ENCODE results near the gene ZFHX3. TPM values are rescaled to one million over a fixed set of nuclear protein-coding genes. Genes with fewer than 3 reads are reported as not detected.

The ZFHX3 gene
- total and polyA plus RNA-seq, 9 of the 15 experiments (the other 6 are each of a cell fraction or from before 2014, with no cell fraction given): 0.01 to 0.23 (median 0.06) TPM; not detected in 4

DNA sequence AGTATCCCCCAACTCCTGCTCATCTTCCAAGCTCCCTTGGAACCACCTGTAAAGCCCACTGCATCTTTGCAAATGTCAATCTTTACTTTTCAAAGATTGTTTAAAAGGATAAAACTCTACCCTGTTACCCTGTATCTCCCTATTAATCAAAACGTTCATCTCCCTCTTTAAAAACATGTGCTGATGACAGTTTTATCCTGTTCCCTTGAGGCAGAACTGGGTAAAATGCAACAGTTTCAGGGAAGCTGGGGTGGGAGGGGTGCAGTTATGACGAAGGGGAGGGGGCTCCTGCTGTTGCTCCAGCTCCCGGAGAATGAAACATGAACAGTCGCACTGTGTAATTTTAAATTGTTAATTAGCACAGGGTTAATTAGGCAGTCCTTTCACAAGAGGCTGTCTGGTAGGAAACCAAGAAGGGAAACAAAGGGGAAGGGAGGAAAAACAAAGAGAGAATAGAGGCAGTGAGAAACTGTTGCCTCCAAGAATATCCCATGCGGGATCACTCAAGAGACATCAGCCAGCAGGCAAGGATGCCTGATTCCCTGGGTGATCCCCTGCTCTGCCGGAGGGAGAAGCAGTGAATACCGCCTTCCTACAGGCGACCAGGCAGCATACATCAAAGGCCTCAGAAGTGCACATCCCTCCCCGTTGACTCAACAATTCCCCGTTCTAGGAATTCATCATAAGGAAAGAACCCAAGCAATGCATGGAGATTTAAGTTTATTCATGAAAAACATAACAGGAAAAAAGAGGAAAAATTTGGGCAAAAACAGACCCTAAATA lies 84.2 kb downstream of the ZFHX3 start:
- no peak for FAIRE-seq
- H3K9ac ChIP-seq (ENCODE audit: insufficient read depth in 1 of 2, low read depth in 2 of 2, low read length in 2 of 2): no peak overlapping the region
- H3K27ac ChIP-seq (ENCODE audit: extremely low read depth, low read depth, low read length): no peak overlapping the region
- no peaks in the 10 kb centered on the region for H4K20me1 ChIP-seq (replicated peaks; ENCODE audit: control insufficient read depth, insufficient read depth, low read length)
- intact Hi-C loops (cut with micrococcal nuclease) (no loop called here), in situ Hi-C loops (cut with MboI) (no loop called here)
- H3K4me1 ChIP-seq (replicated peaks in 1 of 2; ENCODE audit: control insufficient read depth in 2 of 2, insufficient read depth in 2 of 2, low read length in 2 of 2): no peaks in the 10 kb centered on the region; a peak in 1 of 5 replicates
- ChIA-PET CTCF (ENCODE audit: low intra/inter-chr PET ratio) (no interaction called here), POLR2A (no interaction called here)
- no peak overlapping the region for H3K4me3 ChIP-seq
- no peak for ATAC-seq
- H3K27me3 ChIP-seq (ENCODE audit: control insufficient read depth in 2 of 2, insufficient read depth in 2 of 2, low read length in 2 of 2): peaks cover 31 to 52% of the 10 kb centered on the region in 2 experiments
- no peaks in the 10 kb centered on the region for H3K9me1 ChIP-seq (ENCODE audit: control insufficient read depth, insufficient read depth, low read length)
- no peaks in the 10 kb centered on the region for H3K79me2 ChIP-seq (ENCODE audit: control insufficient read depth, insufficient read depth, low read length)
- H3K4me2 ChIP-seq (ENCODE audit: insufficient read depth, low read length): no peak overlapping the region
- H3K9me3 ChIP-seq (replicated peaks; ENCODE audit: control insufficient read depth, insufficient read depth, low read depth, low read length): no peaks in the 10 kb centered on the region
- no peaks in the 10 kb centered on the region for H3K36me3 ChIP-seq (ENCODE audit: control insufficient read depth, insufficient read depth, low read length)
- no peak for DNase-seq (ENCODE audit: extremely low read depth in 1 of 4, low spot score in 3 of 4)
- H2AFZ ChIP-seq (ENCODE audit: low read depth, low read length): no peak overlapping the region
- whole genome bisulfite sequencing (ENCODE audit: insufficient coverage, low coverage, missing lambda C conversion rate): 2% methylated on average over 9 of the region's 10 CpGs
- TF ChIP-seq CBFB (CRISPR knock-in tag; IDR thresholded peaks at IDR 0.05) (no peak), CEBPG (CRISPR knock-in tag; IDR thresholded peaks at IDR 0.05) (no peak), CEBPG (tag; conservative IDR thresholded peaks at IDR 0.05 in 1 of 2, IDR thresholded peaks at IDR 0.05 in 1 of 2) (no peak), NR2F6 (CRISPR knock-in tag; IDR thresholded peaks at IDR 0.05) (no peak), ZNF766 (CRISPR knock-in tag; conservative IDR thresholded peaks at IDR 0.05) (no peak), KLF16 (IDR thresholded peaks at IDR 0.05) (no peak), BHLHE40 (IDR thresholded peaks at IDR 0.05; ENCODE audit: low read length) (no peak), DIDO1 (tag; IDR thresholded peaks at IDR 0.05; ENCODE audit: low read depth) (no peak), BMI1 (IDR thresholded peaks at IDR 0.05; ENCODE audit: low read length) (no peak), KDM2B (CRISPR knock-in tag; IDR thresholded peaks at IDR 0.05) (no peak), ZNF354B (CRISPR knock-in tag; IDR thresholded peaks at IDR 0.05) (no peak), MEIS2 (IDR thresholded peaks at IDR 0.05; ENCODE audit: partially characterized antibody) (no peak), RBM15 (IDR thresholded peaks at IDR 0.05; ENCODE audit: insufficient read depth, low read length) (no peak), EP300 (IDR thresholded peaks at IDR 0.05; ENCODE audit: low read length) (no peak), ZNF436 (CRISPR knock-in tag; IDR thresholded peaks at IDR 0.05) (no peak), TAF7 (tag; IDR thresholded peaks at IDR 0.05) (no peak)
- TF ChIP-seq, protein P1, sequence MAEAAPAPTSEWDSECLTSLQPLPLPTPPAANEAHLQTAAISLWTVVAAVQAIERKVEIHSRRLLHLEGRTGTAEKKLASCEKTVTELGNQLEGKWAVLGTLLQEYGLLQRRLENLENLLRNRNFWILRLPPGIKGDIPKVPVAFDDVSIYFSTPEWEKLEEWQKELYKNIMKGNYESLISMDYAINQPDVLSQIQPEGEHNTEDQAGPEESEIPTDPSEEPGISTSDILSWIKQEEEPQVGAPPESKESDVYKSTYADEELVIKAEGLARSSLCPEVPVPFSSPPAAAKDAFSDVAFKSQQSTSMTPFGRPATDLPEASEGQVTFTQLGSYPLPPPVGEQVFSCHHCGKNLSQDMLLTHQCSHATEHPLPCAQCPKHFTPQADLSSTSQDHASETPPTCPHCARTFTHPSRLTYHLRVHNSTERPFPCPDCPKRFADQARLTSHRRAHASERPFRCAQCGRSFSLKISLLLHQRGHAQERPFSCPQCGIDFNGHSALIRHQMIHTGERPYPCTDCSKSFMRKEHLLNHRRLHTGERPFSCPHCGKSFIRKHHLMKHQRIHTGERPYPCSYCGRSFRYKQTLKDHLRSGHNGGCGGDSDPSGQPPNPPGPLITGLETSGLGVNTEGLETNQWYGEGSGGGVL (CRISPR knock-in tag; IDR thresholded peaks at IDR 0.05): no peak
- no TSS peak for BruUV-seq (replicated peaks)

Data from K562 (cell line).